SK-N-MC (cell line): ENCODE results near the gene ALOX15B.

Source experiments
- EZH2 ChIP-seq: fragments of 200-600 bp; sonication (generic); IDR thresholded peaks from one replicate; pipeline ENCODE4 v1.6.1; 2017; ENCODE audit warnings: antibody characterized with exemption
- FOXP2 ChIP-seq: optimal IDR thresholded peaks from 2 replicates; pipeline ENCODE3; 2011; ENCODE audit warnings: mild to moderate bottlenecking, moderate library complexity; ENCODE audit not compliant: insufficient read depth; ENCODE audit errors: extremely low read length, control extremely low read depth
- POLR2AphosphoS5 ChIP-seq: IDR thresholded peaks from 2 replicates; pipeline ENCODE4 v1.6.1; 2012; ENCODE audit warnings: mild to moderate bottlenecking, low read depth, low read length, borderline replicate concordance

GRCh38 chr17:8015957-8016631, 22.8 kb upstream of the ALOX15B start:
- no peak for TF ChIP-seq POLR2AphosphoS5
- no peak for TF ChIP-seq EZH2
- TF ChIP-seq FOXP2, result no peak
